ENCODE measurements around the gene PIP4K2B.
"Not testable (repeated sequence)": the region's sequence is repeated elsewhere in the genome, so short reads cannot be mapped to it uniquely, and the experiment has no call there.

PIP4K2B gene

GRCh38 chr17:38729368-38729885, 69.9 kb downstream of the PIP4K2B start:
- H3K4me3 ChIP-seq (ENCODE audit: low read length, poor library complexity, severe bottlenecking), result peak overlapping the region; percentile 76
- no peaks in the 10 kb centered on the region for H3F3A ChIP-seq (ENCODE audit: low read depth)
- H3K79me2 ChIP-seq (ENCODE audit: insufficient read depth, low read length), result peaks cover 19% of the 10 kb centered on the region
- peak overlapping the region; percentile 66; the same call in 1 of the 2 replicates for H2AFZ ChIP-seq (ENCODE audit: low read length)
- peaks cover 5% of the 10 kb centered on the region for H4K20me1 ChIP-seq (ENCODE audit: insufficient read depth, low read length, poor library complexity, severe bottlenecking)
- no peaks in the 10 kb centered on the region for H3K9me3 ChIP-seq (ENCODE audit: insufficient read depth, low read depth, low read length)
- peaks cover 43% of the 10 kb centered on the region for H3K4me1 ChIP-seq (ENCODE audit: insufficient read depth, low read length, poor library complexity, severe bottlenecking)
- peak overlapping the region; percentile 96 for H3K4me2 ChIP-seq (ENCODE audit: low read depth, low read length, poor library complexity, severe bottlenecking)
- H3K9ac ChIP-seq (ENCODE audit: low read depth, low read length, poor library complexity, severe bottlenecking), result peak overlapping the region; percentile 85
- H3K27me3 ChIP-seq (ENCODE audit: insufficient read depth, low read length, poor library complexity, severe bottlenecking), result no peaks in the 10 kb centered on the region
- no peaks in the 10 kb centered on the region for H3K9me2 ChIP-seq (replicated peaks; ENCODE audit: low read depth, low read length)
- no peaks in the 10 kb centered on the region; the same call in 1 of the 2 replicates for H3K36me3 ChIP-seq (ENCODE audit: insufficient read depth, low read length)
- TF ChIP-seq CTCF (conservative IDR thresholded peaks at IDR 0.05; ENCODE audit: low read length) (no peak), EZH2phosphoT487 (IDR thresholded peaks at IDR 0.05; ENCODE audit: borderline replicate concordance) (no peak)

DNA sequence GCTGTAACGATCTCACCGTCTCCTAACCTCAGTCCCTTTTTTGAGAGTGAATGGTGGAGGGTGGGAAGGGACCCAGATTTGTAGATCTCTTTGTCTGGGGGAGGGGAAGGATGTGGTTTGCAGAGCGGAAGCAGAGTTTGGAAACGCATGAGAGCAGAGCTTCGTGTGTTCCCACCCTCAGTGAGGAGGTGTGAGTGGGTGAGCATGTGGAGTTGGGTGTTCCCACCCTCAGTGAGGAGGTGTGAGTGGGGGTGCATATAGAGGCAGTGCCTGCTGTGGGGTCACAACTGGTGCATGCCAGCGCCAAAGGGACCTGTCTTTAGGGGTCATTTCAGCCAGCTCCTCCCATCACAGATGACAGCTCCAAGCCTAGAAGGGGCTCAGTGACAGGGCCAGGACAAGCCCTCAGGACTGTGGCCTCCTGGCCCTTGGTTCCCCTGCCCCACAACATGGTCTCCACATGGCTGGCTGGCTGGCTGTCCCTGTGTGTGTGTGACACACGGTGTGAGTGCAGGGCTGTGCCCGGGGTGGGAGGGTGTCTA, 71.0 kb downstream of the PIP4K2B start:
- Histone ChIP-seq H3F3A (ENCODE audit: low read depth) (no peaks in the 10 kb centered on the region), H3K4me1 (ENCODE audit: insufficient read depth, low read length, poor library complexity, severe bottlenecking) (peaks cover 43% of the 10 kb centered on the region), H4K20me1 (ENCODE audit: insufficient read depth, low read length, poor library complexity, severe bottlenecking) (peaks cover 5% of the 10 kb centered on the region), H3K27me3 (ENCODE audit: insufficient read depth, low read length, poor library complexity, severe bottlenecking) (no peaks in the 10 kb centered on the region), H3K9me3 (ENCODE audit: insufficient read depth, low read depth, low read length) (no peaks in the 10 kb centered on the region), H3K79me2 (ENCODE audit: insufficient read depth, low read length) (peaks cover 19% of the 10 kb centered on the region), H3K4me3 (ENCODE audit: low read length, poor library complexity, severe bottlenecking) (peak overlapping the region; percentile 35), H3K9me2 (replicated peaks; ENCODE audit: low read depth, low read length) (no peaks in the 10 kb centered on the region), H3K36me3 (ENCODE audit: insufficient read depth, low read length) (no peaks in the 10 kb centered on the region; the same call in 1 of the 2 replicates), H3K4me2 (ENCODE audit: low read depth, low read length, poor library complexity, severe bottlenecking) (peak overlapping the region; percentile 96), H3K9ac (ENCODE audit: low read depth, low read length, poor library complexity, severe bottlenecking) (peak overlapping the region; percentile 21), H2AFZ (ENCODE audit: low read length) (no peak overlapping the region)
- TF ChIP-seq CTCF (conservative IDR thresholded peaks at IDR 0.05; ENCODE audit: low read length) (no peak), EZH2phosphoT487 (IDR thresholded peaks at IDR 0.05; ENCODE audit: borderline replicate concordance) (no peak)

- peaks cover 5% of the 10 kb centered on the region for H4K20me1 ChIP-seq (ENCODE audit: insufficient read depth, low read length, poor library complexity, severe bottlenecking)
- H3K9ac ChIP-seq (ENCODE audit: low read depth, low read length, poor library complexity, severe bottlenecking), result peak overlapping the region; percentile 21
- no peaks in the 10 kb centered on the region for H3K9me2 ChIP-seq (replicated peaks; ENCODE audit: low read depth, low read length)
- TF ChIP-seq EZH2phosphoT487 (IDR thresholded peaks at IDR 0.05; ENCODE audit: borderline replicate concordance) (no peak), CTCF (conservative IDR thresholded peaks at IDR 0.05; ENCODE audit: low read length) (no peak)
- H3K4me1 ChIP-seq (ENCODE audit: insufficient read depth, low read length, poor library complexity, severe bottlenecking), result peaks cover 43% of the 10 kb centered on the region
- no peak overlapping the region for H2AFZ ChIP-seq (ENCODE audit: low read length)
- H3F3A ChIP-seq (ENCODE audit: low read depth), result no peaks in the 10 kb centered on the region
- peaks cover 19% of the 10 kb centered on the region for H3K79me2 ChIP-seq (ENCODE audit: insufficient read depth, low read length)
- peak overlapping the region; percentile 35 for H3K4me3 ChIP-seq (ENCODE audit: low read length, poor library complexity, severe bottlenecking)
- no peaks in the 10 kb centered on the region for H3K9me3 ChIP-seq (ENCODE audit: insufficient read depth, low read depth, low read length)
- H3K4me2 ChIP-seq (ENCODE audit: low read depth, low read length, poor library complexity, severe bottlenecking), result peak overlapping the region; percentile 96
- no peaks in the 10 kb centered on the region; the same call in 1 of the 2 replicates for H3K36me3 ChIP-seq (ENCODE audit: insufficient read depth, low read length)
- H3K27me3 ChIP-seq (ENCODE audit: insufficient read depth, low read length, poor library complexity, severe bottlenecking), result no peaks in the 10 kb centered on the region
Observed at GRCh38 chr17:38727736-38728135, 71.6 kb downstream of the PIP4K2B start.

- peaks cover 19% of the 10 kb centered on the region for H3K79me2 ChIP-seq (ENCODE audit: insufficient read depth, low read length)
- not testable (repeated sequence) for H4K20me1 ChIP-seq (ENCODE audit: insufficient read depth, low read length, poor library complexity, severe bottlenecking); H3K4me3 ChIP-seq (ENCODE audit: low read length, poor library complexity, severe bottlenecking); H3K9me2 ChIP-seq (replicated peaks; ENCODE audit: low read depth, low read length); H3K9ac ChIP-seq (ENCODE audit: low read depth, low read length, poor library complexity, severe bottlenecking); H3K9me3 ChIP-seq (ENCODE audit: insufficient read depth, low read depth, low read length); H2AFZ ChIP-seq (ENCODE audit: low read length); H3K36me3 ChIP-seq (ENCODE audit: insufficient read depth, low read length); H3K27me3 ChIP-seq (ENCODE audit: insufficient read depth, low read length, poor library complexity, severe bottlenecking); H3K4me2 ChIP-seq (ENCODE audit: low read depth, low read length, poor library complexity, severe bottlenecking); H3F3A ChIP-seq (ENCODE audit: low read depth)
- peaks cover 35% of the 10 kb centered on the region for H3K4me1 ChIP-seq (ENCODE audit: insufficient read depth, low read length, poor library complexity, severe bottlenecking)
Observed at GRCh38 chr17:38726145-38726544, 73.2 kb downstream of the PIP4K2B start.
